C4-2B (cell line): Measurements from ENCODE around the gene HACL1.
"Not testable (repeated sequence)": the region's sequence is repeated elsewhere in the genome, so short reads cannot be mapped to it uniquely, and the experiment has no call there.

Experiments used
- H3K27ac ChIP-seq: fragments of 450-650 bp; 2 replicates; pipeline ENCODE4 v1.5.1; 2017
- CTCF ChIP-seq: fragments of 450-650 bp; conservative IDR thresholded peaks from 2 replicates; pipeline ENCODE4 v1.5.1; 2017; ENCODE audit warnings: mild to moderate bottlenecking
- ZFX ChIP-seq: fragments of 450-650 bp; IDR thresholded peaks from 2 replicates; pipeline ENCODE4 v1.6.1; 2017

HACL1 gene

DNA sequence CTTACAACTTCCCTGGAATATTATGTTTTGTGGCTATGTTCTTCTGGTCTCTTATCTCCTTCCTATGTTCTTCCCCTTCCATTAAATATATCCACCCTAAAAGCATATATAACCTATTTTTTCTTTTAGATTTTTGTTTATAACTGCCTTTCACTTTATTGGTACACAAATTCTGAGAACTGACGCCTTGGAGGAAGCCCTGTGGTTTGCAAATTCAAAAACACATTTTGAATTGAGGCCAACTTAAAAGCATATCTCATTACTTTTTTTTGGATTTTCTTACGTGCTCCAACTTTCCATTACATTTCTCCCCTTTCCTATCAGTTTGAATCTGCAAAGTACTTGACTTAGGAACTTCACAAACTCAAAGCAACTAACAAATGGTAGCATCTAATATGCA, 64.5 kb downstream of the HACL1 start:
- no peak overlapping the region for H3K27ac ChIP-seq
- TF ChIP-seq ZFX (no peak), CTCF (no peak)

DNA sequence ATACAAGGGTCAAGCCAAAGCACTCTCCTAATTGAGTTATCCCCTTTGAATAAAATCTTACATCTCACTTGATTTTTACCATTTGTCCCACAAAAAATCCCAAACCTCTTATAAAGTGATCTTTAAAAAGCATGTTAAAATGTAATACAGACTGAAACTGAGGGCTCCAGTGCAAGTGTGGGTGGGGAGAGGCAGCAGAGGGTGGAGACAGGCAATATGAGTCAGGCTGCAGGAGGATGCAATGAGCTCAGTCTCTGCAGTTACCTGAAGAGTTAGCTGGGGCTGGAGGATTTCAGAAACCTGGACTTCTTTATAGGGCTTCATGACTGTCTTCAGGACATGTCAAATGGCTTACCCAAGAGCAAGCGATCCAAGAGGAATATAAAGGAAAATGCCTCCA, 65.6 kb downstream of the HACL1 start:
- no peak overlapping the region for H3K27ac ChIP-seq
- TF ChIP-seq CTCF (no peak), ZFX (no peak)

DNA sequence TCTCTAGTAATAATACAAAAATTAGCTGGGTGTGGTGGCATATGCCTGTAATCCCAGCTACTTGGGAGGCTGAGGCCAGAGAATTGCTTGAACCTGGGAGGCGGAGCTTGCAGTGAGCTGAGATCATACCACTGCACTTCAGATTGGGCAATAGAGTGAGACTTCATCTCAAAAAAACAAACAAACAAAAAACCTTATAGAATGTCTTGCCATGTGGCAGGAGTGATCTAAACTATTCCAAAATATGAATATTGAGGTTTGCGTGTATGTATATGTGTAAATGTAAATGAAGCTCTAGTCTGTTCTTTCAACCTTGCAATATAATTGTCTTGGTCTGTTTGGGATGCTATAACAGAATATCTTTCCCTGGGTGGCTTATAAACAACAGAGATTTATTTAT, 68.8 kb downstream of the HACL1 start:
- H3K27ac ChIP-seq = not testable (repeated sequence)

- H3K27ac ChIP-seq = no peak overlapping the region
- TF ChIP-seq ZFX = no peak
- no peak for TF ChIP-seq CTCF
These were observed 70.0 kb downstream of the HACL1 start for GRCh38 chr3:15531346-15531745.

DNA sequence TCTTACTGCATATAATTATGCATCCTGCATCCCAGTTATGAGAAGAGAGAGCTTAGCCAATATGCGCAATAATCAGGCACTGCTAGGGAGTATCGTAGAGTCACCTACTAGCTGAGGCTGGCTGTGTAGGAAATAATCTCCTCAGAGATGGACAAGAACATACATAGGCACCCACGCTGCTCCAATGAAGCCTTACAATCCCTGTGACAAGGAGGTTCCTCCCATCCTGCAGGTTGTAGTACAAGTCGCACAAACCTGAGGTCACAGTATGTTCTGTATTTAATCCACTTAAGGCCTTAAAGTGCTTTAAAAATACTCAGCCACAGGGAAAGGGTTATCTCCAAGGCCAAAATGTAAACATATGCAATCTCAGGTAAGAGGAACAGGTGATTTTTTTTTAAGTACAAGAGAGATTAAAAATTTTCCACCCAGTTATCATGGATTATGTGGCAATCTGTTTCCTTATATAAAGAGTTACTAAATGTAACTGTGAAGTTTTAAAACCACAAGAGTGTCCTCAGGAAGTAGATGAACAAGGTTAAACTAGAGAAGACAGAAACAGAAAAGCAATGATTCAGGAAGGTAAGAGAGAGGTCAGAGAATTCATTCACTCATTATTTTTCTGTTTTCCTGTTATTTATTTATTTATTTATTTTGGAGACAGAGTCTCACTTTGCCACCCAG, 72.4 kb downstream of the HACL1 start:
- H3K27ac ChIP-seq = no peak overlapping the region
- TF ChIP-seq ZFX = no peak
- no peak for TF ChIP-seq CTCF

DNA sequence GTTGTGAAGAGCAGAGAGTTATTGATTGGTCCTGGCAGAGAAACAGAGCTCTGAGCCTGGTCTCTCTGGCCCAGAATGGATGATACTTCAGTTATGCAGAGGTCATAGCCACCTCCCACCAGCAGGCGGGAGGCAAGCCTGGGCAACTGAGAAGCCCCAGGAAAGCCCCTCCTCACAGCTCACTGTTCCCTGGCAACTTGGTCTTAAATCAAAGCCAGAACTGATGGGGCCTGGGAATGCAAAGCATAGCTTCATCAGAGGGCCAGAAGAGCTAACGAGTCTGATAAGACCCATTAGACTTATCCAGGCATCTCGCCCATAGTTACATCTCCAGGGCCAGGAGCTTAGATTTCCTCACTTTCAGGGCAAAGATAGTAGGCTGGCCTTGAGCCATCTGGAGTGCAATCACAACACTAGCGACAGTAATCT, 74.3 kb downstream of the HACL1 start:
- TF ChIP-seq ZFX = no peak
- no peak for TF ChIP-seq CTCF
- no peak overlapping the region for H3K27ac ChIP-seq

GRCh38 chr3:15525790-15526189, 75.6 kb downstream of the HACL1 start:
- no peak overlapping the region for H3K27ac ChIP-seq
- TF ChIP-seq CTCF (no peak), ZFX (no peak)
